Fibroblast of mammary gland (primary cell): ENCODE data around the gene PDC.

Source experiments
- DNase-seq: peaks from one replicate; pipeline ENCODE4 v3.0.0-alpha.2; 2010; ENCODE audit warnings: low read depth
- H3K4me3 ChIP-seq: 2 replicates; pipeline ENCODE4 v1.5.1; 2011; ENCODE audit warnings: low read depth, mild to moderate bottlenecking, low read length, moderate library complexity; ENCODE audit not compliant: control insufficient read depth
- TF ChIP-seq, protein P1 (sequence below): conservative IDR thresholded peaks from 2 replicates; pipeline ENCODE4 v1.5.1; 2011; ENCODE audit warnings: low read depth, low read length, inconsistent platforms; ENCODE audit not compliant: control insufficient read depth, insufficient read depth

The PDC gene

DNA sequence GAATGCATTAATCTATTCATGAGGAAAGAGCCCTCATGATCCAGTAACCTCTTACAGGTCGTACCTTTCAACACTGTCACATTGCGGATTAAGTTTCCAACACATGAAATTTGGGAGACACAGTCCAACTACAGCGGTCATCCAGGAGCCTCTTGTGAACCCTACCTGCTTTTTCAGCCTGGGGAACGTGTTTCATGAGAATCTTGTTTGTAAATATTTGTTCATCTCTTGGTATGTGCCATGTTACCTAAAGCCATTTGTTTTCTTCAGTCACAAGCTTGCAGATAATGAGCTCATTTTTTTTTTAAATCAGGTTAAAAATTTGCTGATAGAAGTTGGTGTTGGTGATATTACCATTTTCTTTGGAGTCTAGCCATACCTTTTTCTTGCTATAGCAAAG is 37.2 kb upstream of the PDC start:
- TF ChIP-seq, protein P1, sequence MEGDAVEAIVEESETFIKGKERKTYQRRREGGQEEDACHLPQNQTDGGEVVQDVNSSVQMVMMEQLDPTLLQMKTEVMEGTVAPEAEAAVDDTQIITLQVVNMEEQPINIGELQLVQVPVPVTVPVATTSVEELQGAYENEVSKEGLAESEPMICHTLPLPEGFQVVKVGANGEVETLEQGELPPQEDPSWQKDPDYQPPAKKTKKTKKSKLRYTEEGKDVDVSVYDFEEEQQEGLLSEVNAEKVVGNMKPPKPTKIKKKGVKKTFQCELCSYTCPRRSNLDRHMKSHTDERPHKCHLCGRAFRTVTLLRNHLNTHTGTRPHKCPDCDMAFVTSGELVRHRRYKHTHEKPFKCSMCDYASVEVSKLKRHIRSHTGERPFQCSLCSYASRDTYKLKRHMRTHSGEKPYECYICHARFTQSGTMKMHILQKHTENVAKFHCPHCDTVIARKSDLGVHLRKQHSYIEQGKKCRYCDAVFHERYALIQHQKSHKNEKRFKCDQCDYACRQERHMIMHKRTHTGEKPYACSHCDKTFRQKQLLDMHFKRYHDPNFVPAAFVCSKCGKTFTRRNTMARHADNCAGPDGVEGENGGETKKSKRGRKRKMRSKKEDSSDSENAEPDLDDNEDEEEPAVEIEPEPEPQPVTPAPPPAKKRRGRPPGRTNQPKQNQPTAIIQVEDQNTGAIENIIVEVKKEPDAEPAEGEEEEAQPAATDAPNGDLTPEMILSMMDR = no peak
- DNase-seq = no peak
- no peak overlapping the region for H3K4me3 ChIP-seq

DNA sequence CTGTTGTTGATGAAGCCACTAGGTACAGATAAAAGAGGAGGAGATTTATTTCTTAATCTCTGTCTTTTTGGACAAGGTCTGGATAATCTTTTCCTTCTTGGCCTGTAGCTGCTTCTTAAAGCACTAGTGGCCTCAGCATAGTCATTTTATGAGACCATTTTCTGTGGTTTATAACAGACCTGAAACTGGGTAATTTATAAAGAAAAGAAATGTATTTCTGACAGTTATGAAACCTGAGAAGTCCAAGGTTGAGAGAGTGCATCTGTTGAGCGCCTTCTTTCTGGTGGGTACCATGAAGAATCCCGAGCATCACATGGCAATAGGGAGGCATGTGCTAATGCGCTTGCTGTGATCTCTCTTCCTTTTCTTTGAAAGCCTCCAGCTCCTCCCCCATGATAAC is 36.7 kb upstream of the PDC start:
- TF ChIP-seq, protein P1 = no peak
- no peak overlapping the region for H3K4me3 ChIP-seq
- no peak for DNase-seq

DNA sequence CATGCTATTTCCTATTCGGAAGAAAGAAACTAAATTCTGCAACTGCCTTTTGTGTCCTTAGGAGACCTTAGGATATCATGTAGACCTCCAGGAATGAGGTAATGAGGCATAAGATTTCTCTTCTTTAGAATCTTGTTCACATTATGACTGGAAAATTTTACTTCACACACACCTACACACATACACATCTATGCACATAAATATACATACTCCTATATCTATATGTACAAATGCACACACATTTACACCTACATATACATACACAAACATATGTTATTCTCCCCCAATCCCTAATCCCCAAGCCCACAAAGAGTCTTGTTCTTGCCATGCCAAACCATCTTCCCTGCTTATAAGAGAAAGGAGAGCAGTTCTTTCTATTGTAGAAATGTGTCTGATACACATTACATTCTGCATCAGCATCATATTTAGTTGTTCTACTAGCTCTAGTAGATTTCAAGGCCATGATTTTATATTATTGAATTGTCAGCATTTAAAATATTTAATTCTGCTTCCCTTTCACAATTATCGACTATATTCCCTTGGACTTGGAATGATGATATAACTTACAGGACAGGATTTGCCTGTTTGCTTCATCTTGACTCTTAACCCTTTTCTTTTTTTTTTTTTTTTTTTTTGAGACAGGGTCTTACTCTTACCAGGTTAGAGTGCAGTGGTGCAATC is 35.4 kb upstream of the PDC start:
- TF ChIP-seq, protein P1 = no peak
- no peak for DNase-seq
- H3K4me3 ChIP-seq = no peak overlapping the region

DNA sequence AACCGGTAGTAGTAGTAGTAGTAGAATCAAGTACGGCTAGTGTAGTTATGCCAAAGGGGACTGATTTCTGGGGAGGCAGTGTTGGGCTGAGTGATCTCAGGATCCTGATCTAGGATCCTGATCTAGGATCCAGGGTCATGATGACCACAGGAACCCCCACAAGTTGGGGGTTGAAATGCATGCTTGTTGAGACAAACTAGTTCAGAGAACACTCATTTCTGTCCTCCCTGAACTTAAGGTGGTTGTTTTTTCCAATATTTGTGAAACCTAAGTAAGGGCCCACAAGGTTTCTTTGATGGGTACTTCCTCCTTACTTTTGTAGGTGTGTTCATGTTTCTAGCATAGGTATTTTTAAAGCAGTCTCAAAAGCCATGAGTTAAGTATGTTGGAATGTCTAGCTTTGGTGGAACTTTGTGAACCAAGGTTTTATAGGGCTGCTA is 33.9 kb upstream of the PDC start:
- TF ChIP-seq, protein P1 = no peak
- no peak for DNase-seq
- no peak overlapping the region for H3K4me3 ChIP-seq

DNA sequence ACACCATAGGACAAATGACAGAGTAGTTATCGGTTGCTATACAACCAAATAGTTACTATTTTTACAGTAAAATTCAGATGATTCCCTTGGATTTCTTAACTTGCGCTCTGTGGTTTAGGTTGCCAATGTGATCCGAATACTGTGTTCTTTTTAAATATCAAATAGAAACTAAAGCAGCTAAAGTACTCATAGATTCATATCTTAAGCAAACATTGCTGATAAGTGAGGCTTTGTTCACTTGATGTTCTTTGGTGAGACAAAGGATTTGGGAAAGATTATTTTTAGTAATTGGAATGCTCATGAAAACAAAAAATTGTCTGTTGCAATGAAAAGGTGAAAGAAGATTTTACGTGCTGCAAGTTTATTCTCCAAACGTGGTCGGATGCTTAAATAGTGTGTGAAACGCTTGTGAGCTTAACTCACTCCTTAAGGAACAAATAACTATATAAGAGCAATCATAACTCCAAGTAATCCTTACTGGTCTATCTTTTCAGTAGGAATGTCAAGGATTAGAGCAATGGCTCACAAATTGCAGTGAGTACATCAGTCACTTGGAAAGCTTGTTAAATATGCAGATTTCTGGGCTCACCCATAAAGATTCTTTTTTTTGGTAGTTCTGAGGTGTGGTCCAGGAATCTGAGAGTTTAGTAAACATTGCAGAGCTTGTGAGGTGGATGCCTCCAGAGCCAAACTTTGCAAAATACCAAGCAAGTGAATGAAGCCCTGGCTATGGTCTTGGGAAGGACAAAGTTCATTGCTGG is 31.8 kb upstream of the PDC start:
- no peak for DNase-seq
- no peak overlapping the region for H3K4me3 ChIP-seq
- TF ChIP-seq, protein P1 = no peak

DNA sequence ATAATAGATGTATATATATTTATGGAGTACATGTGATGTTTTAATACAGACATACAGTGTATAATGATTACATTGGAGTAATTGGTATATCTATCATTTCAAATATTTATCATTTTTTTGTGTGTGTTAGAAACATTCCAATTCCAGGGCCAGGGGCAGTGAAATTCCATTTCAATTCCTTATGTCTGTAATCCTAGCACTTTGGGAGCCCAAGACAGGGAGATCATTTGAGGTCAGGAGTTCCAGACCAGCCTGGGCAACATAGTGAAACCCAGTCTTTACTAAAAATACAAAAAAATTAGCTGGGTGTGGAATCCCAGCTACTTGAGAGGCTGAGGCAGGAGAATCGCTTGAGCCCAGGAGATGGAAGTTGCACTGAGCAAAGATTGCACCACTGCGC is 30.4 kb upstream of the PDC start:
- DNase-seq = no peak
- no peak overlapping the region for H3K4me3 ChIP-seq
- TF ChIP-seq, protein P1 = no peak
